GM18861 (cell line): ENCODE measurements around the gene HSPA12A.

Experiments used
- ATAC-seq: cut with Tn5 transposase; IDR thresholded peaks from one replicate; pipeline ENCODE4 v1.9.1; 2021; ENCODE audit not compliant: unreplicated experiment

Gene HSPA12A

GRCh38 chr10:116742367-116743265 lies at the start of gene HSPA12A:
Gene HSPA12A (minus strand): TSS chr10:116742566. CDS start chr10:116742469, 97 bp downstream.
- peak; percentile 89 for ATAC-seq

- ATAC-seq = no peak
These were observed 48.9 kb upstream of the HSPA12A start for GRCh38 chr10:116791241-116791640.

- peak; percentile 77 for ATAC-seq
These were observed 45.7 kb upstream of the HSPA12A start for GRCh38 chr10:116787893-116788665.

- ATAC-seq = no peak
These were observed 44.8 kb upstream of the HSPA12A start for GRCh38 chr10:116787053-116787659.

GRCh38 chr10:116785867-116786266 lies 43.5 kb upstream of the HSPA12A start:
- ATAC-seq = no peak

GRCh38 chr10:116785282-116785681 lies 42.9 kb upstream of the HSPA12A start:
- ATAC-seq = no peak

- ATAC-seq = no peak
These were observed 42.3 kb upstream of the HSPA12A start for GRCh38 chr10:116784651-116785050.

GRCh38 chr10:116784035-116784434 lies 41.7 kb upstream of the HSPA12A start:
- ATAC-seq = no peak

- no peak for ATAC-seq
These were observed 40.8 kb upstream of the HSPA12A start for GRCh38 chr10:116783011-116783655.

GRCh38 chr10:116781370-116781884 lies 39.1 kb upstream of the HSPA12A start:
- no peak for ATAC-seq

GRCh38 chr10:116780691-116781205 lies 38.4 kb upstream of the HSPA12A start:
- no peak for ATAC-seq

- ATAC-seq = no peak
These were observed 36.8 kb upstream of the HSPA12A start for GRCh38 chr10:116779076-116779687.

- no peak for ATAC-seq
These were observed 34.6 kb upstream of the HSPA12A start for GRCh38 chr10:116777006-116777405.

GRCh38 chr10:116775488-116776400 lies 33.4 kb upstream of the HSPA12A start:
- no peak for ATAC-seq

- ATAC-seq = no peak
These were observed 32.4 kb upstream of the HSPA12A start for GRCh38 chr10:116774728-116775151.

- ATAC-seq = no peak
These were observed 30.7 kb upstream of the HSPA12A start for GRCh38 chr10:116772909-116773705.

GRCh38 chr10:116771959-116772585 lies 29.7 kb upstream of the HSPA12A start:
- no peak for ATAC-seq
